ENCODE data around the gene TMEM185A.

GRCh38 chrX:149631234-149632165, at the start of gene TMEM185A:
- TF ChIP-seq POLR2A (IDR thresholded peaks at IDR 0.05) = no peak
- TF ChIP-seq, protein P1, sequence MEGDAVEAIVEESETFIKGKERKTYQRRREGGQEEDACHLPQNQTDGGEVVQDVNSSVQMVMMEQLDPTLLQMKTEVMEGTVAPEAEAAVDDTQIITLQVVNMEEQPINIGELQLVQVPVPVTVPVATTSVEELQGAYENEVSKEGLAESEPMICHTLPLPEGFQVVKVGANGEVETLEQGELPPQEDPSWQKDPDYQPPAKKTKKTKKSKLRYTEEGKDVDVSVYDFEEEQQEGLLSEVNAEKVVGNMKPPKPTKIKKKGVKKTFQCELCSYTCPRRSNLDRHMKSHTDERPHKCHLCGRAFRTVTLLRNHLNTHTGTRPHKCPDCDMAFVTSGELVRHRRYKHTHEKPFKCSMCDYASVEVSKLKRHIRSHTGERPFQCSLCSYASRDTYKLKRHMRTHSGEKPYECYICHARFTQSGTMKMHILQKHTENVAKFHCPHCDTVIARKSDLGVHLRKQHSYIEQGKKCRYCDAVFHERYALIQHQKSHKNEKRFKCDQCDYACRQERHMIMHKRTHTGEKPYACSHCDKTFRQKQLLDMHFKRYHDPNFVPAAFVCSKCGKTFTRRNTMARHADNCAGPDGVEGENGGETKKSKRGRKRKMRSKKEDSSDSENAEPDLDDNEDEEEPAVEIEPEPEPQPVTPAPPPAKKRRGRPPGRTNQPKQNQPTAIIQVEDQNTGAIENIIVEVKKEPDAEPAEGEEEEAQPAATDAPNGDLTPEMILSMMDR (IDR thresholded peaks at IDR 0.05) = no peak

All from right lobe of liver (tissue), 4 donors.